HCT116 (cell line): ENCODE data around the gene WFDC1.

ENCODE experiments used
- ATF3 ChIP-seq: IDR thresholded peaks from 2 replicates; pipeline ENCODE4 v1.6.1; 2012
- CEBPB ChIP-seq: IDR thresholded peaks from 2 replicates; pipeline ENCODE4 v1.6.1; 2012; ENCODE audit warnings: low read depth
- CTCF ChIP-seq, 3 experiments: fragments of 200-600 bp in 1 of 3; sonication (generic) in 1 of 3; IDR thresholded peaks in 2 of 3; conservative IDR thresholded peaks in 1 of 3; 2 replicates each; pipeline ENCODE4 v1.5.1; 2012 to 2017; ENCODE audit warnings: low read depth in 2 of 3, low read length in 2 of 3, antibody characterized with exemption in 1 of 3, borderline replicate concordance in 1 of 3, control low read depth in 1 of 3, mild to moderate bottlenecking in 1 of 3, mixed read lengths in 1 of 3, mixed run types in 1 of 3, moderate library complexity in 1 of 3; ENCODE audit not compliant: insufficient read depth in 1 of 3
- EZH2 ChIP-seq: fragments of 200-600 bp; sonication (generic); IDR thresholded peaks from 2 replicates; pipeline ENCODE4 v1.6.1; 2017; ENCODE audit warnings: antibody characterized with exemption, mixed run types
- MAX ChIP-seq: IDR thresholded peaks from 2 replicates; pipeline ENCODE4 v1.6.1; 2012
- POLR2A ChIP-seq: IDR thresholded peaks from 2 replicates; pipeline ENCODE4 v1.7.0; 2011; ENCODE audit warnings: borderline replicate concordance; ENCODE audit not compliant: insufficient read depth, insufficient read length; ENCODE audit errors: extremely low read depth
- POLR2AphosphoS5 ChIP-seq: IDR thresholded peaks from 2 replicates; pipeline ENCODE4 v1.6.1; 2011; ENCODE audit warnings: mild to moderate bottlenecking, low read depth, low read length, moderate library complexity
- SP1 ChIP-seq: IDR thresholded peaks from 2 replicates; pipeline ENCODE4 v1.6.1; 2012; ENCODE audit warnings: low read depth
- ZFX ChIP-seq: fragments of 450-650 bp; IDR thresholded peaks from 2 replicates; pipeline ENCODE4 v1.6.1; 2017
- ZNF274 ChIP-seq: fragments of 200-500 bp; sonication (Bioruptor generic); IDR thresholded peaks from 2 replicates; pipeline ENCODE4 v1.6.1; 2014; ENCODE audit warnings: mild to moderate bottlenecking, low read depth, low read length, inconsistent platforms

GRCh38 chr16:84252184-84252583 is 42.5 kb upstream of the WFDC1 start:
- no peak for TF ChIP-seq CTCF (IDR thresholded peaks at IDR 0.05 in 2 of 3, conservative IDR thresholded peaks at IDR 0.05 in 1 of 3; ENCODE audit: borderline replicate concordance in 1 of 3, insufficient read depth in 1 of 3, low read depth in 2 of 3, low read length in 2 of 3)
- TF ChIP-seq SP1, result no peak
- TF ChIP-seq ZNF274, result no peak
- TF ChIP-seq POLR2AphosphoS5, result no peak
- TF ChIP-seq ZFX, result no peak
- no peak for TF ChIP-seq CEBPB
- no peak for TF ChIP-seq EZH2
- TF ChIP-seq POLR2A, result no peak
- no peak for TF ChIP-seq ATF3
- no peak for TF ChIP-seq MAX
